Suprapubic skin (tissue), 4 donors: ENCODE results near the gene ASXL3. TPM values are rescaled to one million over a fixed set of nuclear protein-coding genes. Genes with fewer than 3 reads are reported as not detected.

Source experiments
- DNase-seq, 2 donors: peaks; one replicate each; pipeline ENCODE4 v3.0.0-alpha.2; 2019; ENCODE audit warnings: low spot score in 2 of 2
- H3K27ac ChIP-seq: fragments of 200-600 bp; sonication (generic); one replicate; pipeline ENCODE4 v1.5.1; 2019
- H3K27me3 ChIP-seq: fragments of 200-600 bp; sonication (generic); one replicate; pipeline ENCODE4 v1.5.1; 2019
- H3K36me3 ChIP-seq: fragments of 200-600 bp; sonication (generic); one replicate; pipeline ENCODE4 v1.5.1; 2019
- H3K4me1 ChIP-seq: fragments of 200-600 bp; sonication (generic); one replicate; pipeline ENCODE4 v1.5.1; 2019
- H3K4me3 ChIP-seq: fragments of 200-600 bp; sonication (generic); one replicate; pipeline ENCODE4 v1.5.1; 2019; ENCODE audit warnings: mild to moderate bottlenecking
- H3K9me3 ChIP-seq: fragments of 200-600 bp; sonication (generic); one replicate; pipeline ENCODE4 v1.5.1; 2019
- EP300 ChIP-seq: sonication (generic); formaldehyde crosslinking; IDR thresholded peaks from one replicate; pipeline ENCODE4 v1.6.1; 2017; ENCODE audit warnings: antibody characterized with exemption
- POLR2A ChIP-seq, 2 donors: fragments of 450-650 bp; IDR thresholded peaks; one replicate each; pipeline ENCODE4 v1.6.1; 2017; ENCODE audit warnings: antibody characterized with exemption in 2 of 2, mild to moderate bottlenecking in 2 of 2, moderate library complexity in 2 of 2
- POLR2AphosphoS5 ChIP-seq, 3 donors: sonication (generic); formaldehyde crosslinking; IDR thresholded peaks; one replicate each; pipeline ENCODE4 v1.6.1; 2017; ENCODE audit warnings: antibody characterized with exemption in 3 of 3
- WGBS: methylation state at CpG from one replicate; pipeline ENCODE4 v1.1.5; 2018; 5-methylcytosine and 5-hydroxymethylcytosine counted together
- total RNA-seq, 4 donors: library from RNA; depleted of rRNA; stranded (reverse); fragments of >200 nt; gene quantifications; one replicate each; pipeline ENCODE4 v1.1.0, GENCODE V29; 2016
- TF ChIP-seq, protein P1 (sequence below), 2 donors: fragments of 200-600 bp in 1 of 2; fragments of 450-650 bp in 1 of 2; sonication (generic) in 1 of 2; IDR thresholded peaks; one replicate each; pipeline ENCODE4 v1.5.1; 2016 to 2019; ENCODE audit warnings: antibody characterized with exemption in 2 of 2, mild to moderate bottlenecking in 1 of 2, moderate library complexity in 1 of 2

The ASXL3 gene
- total RNA-seq, 4 donors from 2014 or later = 0.10 to 2.0 (median 0.70) TPM

DNA sequence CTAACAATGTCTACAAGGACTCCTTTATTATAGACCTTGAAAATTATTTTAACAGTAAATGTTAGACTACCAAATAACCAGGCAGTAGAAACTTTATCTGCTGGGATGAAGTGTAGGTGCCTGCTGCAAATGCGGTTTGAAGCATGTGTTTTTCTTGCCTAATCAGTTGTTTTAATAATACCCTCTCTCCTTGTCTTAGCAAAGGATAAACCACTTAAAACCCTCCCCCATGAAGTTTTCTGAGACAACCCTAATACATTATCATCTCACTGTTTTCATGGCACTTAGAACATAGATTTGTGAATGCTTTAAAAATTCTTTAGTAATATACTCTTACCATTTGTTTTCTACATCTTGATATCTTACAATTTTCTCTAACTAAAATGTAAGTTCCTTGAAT is 98.6 kb downstream of the ASXL3 start:
- Histone ChIP-seq H3K27me3 (no peaks in the 10 kb centered on the region), H3K4me3 (no peak overlapping the region), H3K36me3 (no peaks in the 10 kb centered on the region), H3K27ac (no peak overlapping the region), H3K4me1 (no peaks in the 10 kb centered on the region), H3K9me3 (no peaks in the 10 kb centered on the region)
- no peak for TF ChIP-seq POLR2AphosphoS5 (IDR thresholded peaks at IDR 0.05)
- TF ChIP-seq, protein P1, sequence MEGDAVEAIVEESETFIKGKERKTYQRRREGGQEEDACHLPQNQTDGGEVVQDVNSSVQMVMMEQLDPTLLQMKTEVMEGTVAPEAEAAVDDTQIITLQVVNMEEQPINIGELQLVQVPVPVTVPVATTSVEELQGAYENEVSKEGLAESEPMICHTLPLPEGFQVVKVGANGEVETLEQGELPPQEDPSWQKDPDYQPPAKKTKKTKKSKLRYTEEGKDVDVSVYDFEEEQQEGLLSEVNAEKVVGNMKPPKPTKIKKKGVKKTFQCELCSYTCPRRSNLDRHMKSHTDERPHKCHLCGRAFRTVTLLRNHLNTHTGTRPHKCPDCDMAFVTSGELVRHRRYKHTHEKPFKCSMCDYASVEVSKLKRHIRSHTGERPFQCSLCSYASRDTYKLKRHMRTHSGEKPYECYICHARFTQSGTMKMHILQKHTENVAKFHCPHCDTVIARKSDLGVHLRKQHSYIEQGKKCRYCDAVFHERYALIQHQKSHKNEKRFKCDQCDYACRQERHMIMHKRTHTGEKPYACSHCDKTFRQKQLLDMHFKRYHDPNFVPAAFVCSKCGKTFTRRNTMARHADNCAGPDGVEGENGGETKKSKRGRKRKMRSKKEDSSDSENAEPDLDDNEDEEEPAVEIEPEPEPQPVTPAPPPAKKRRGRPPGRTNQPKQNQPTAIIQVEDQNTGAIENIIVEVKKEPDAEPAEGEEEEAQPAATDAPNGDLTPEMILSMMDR (IDR thresholded peaks at IDR 0.05) = no peak
- DNase-seq = no peak
- 97% methylated on average over 1 of the region's 1 CpG for WGBS

DNA sequence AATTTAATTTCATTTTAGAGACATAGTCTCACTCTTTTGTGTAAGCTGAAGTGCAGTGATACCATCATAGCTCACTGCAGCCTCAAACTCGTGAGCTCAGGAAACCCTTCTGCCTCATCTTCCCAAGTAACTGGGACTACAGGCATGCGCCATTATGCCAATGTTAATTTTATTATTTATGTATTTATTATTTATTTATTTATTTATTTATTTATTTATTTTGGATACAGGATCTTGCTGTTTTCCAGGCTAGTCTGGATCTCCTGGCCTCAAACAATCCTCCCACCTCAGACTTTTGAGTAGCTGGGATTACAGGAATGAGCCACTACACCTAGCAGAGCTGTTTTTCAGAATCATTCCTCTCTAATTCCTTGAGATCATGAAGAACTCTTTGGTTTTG is 99.9 kb downstream of the ASXL3 start:
- Histone ChIP-seq H3K4me1 (no peaks in the 10 kb centered on the region), H3K9me3 (no peaks in the 10 kb centered on the region), H3K36me3 (no peaks in the 10 kb centered on the region), H3K27ac (no peak overlapping the region), H3K4me3 (no peak overlapping the region), H3K27me3 (no peaks in the 10 kb centered on the region)
- TF ChIP-seq, protein P1 (IDR thresholded peaks at IDR 0.05) = no peak
- no peak for TF ChIP-seq POLR2A (IDR thresholded peaks at IDR 0.05)
- no peak for TF ChIP-seq POLR2AphosphoS5 (IDR thresholded peaks at IDR 0.05)
- no peak for TF ChIP-seq EP300
- WGBS = 93% methylated on average over 2 of the region's 2 CpGs
- DNase-seq = no peak

DNA sequence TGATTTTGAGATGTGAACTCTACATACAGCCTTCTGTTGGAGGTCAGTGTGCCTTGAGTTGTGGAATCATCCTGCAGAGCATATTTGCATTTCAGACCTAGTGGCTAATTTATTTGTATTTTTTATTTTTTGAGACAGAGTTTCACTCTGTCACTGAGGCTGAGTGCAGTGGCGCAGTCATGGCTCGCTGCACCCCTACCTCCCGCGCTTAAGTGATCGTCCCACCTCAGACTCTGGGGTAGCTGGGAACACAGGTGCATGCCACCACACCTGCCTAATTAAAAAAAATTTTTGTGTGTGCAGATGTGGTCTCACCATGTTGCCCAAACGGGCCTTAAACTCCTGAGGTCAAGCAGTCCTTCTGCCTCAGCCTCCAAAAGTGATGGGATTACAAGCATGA is 104.4 kb downstream of the ASXL3 start:
- Histone ChIP-seq H3K4me1 (no peaks in the 10 kb centered on the region), H3K36me3 (no peaks in the 10 kb centered on the region), H3K9me3 (no peaks in the 10 kb centered on the region), H3K27ac (no peak overlapping the region), H3K4me3 (no peak overlapping the region), H3K27me3 (no peaks in the 10 kb centered on the region)
- DNase-seq = no peak
- WGBS = 96% methylated on average over 6 of the region's 6 CpGs
- no peak for TF ChIP-seq POLR2AphosphoS5 (IDR thresholded peaks at IDR 0.05)
- TF ChIP-seq POLR2A (IDR thresholded peaks at IDR 0.05) = no peak
- TF ChIP-seq EP300 = no peak
- TF ChIP-seq, protein P1 (IDR thresholded peaks at IDR 0.05) = no peak

DNA sequence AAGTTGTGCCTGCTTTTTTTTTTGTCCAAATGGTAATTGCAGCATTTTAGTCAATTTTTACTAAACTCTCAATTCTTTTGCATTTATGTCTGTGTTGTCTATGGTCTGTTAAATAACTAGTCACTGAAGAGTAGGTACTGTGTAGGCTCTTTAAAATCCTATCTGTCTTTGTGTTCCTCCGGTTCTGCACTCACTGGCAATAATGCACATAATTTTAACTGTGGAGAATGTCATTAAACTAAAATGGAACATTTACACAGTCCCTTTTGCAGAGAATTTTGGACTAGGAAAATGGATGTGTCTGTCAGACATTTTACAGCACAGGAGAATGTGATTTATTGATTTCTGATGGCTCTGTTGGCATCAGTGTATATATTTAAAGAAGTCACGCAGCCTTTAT is 116.6 kb downstream of the ASXL3 start:
- Histone ChIP-seq H3K27me3 (no peaks in the 10 kb centered on the region), H3K36me3 (no peaks in the 10 kb centered on the region), H3K9me3 (no peaks in the 10 kb centered on the region), H3K4me1 (no peaks in the 10 kb centered on the region), H3K27ac (no peak overlapping the region), H3K4me3 (no peak overlapping the region)
- no peak for DNase-seq
- 80% methylated on average over 2 of the region's 2 CpGs for WGBS
- no peak for TF ChIP-seq EP300
- no peak for TF ChIP-seq POLR2A (IDR thresholded peaks at IDR 0.05)

DNA sequence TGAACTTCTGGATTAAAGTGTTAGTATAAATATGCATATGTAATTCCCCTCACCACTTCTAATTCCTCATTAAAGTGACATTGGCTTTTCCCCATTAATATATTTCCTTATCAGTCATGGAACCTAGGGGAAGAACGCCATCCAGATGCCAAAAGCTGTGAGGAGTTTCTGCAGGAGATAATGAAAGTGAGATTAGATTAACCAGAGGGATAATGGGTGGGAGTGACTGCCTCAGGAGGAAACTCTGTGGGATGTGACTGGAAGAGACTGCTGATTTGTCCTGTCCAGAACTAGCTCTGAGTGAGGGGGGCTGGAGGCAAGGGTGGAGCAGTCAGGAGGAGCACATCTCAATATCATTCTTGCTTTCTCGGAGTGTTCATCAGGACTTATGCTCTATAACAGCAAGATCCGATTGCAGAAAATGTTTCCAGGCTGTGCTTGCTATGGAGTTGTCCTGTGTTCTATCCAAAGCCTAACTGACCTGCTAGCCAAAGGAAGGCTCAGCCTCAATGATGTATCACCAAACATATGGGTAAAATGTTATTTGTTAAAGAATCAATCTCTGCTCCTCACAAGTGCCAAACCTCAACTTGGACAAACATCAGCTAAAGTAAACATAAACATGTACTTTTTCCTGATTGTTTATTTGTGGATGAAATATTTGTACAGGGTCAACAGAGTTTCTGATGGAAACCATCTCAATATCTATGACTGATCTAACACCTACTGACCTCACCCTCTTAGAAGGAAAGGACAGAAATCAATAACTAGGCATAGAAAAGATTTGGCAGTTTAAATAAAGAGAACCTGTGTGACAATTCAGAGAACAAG is 118.5 kb downstream of the ASXL3 start:
- Histone ChIP-seq H3K4me1 (no peaks in the 10 kb centered on the region), H3K27ac (no peak overlapping the region), H3K27me3 (no peaks in the 10 kb centered on the region), H3K4me3 (no peak overlapping the region), H3K9me3 (no peaks in the 10 kb centered on the region), H3K36me3 (no peaks in the 10 kb centered on the region)
- TF ChIP-seq POLR2A (IDR thresholded peaks at IDR 0.05) = no peak
- TF ChIP-seq EP300 = no peak
- no peak for TF ChIP-seq POLR2AphosphoS5 (IDR thresholded peaks at IDR 0.05)
- TF ChIP-seq, protein P1 (IDR thresholded peaks at IDR 0.05) = no peak
- DNase-seq = no peak
- 64% methylated on average over 3 of the region's 3 CpGs for WGBS

DNA sequence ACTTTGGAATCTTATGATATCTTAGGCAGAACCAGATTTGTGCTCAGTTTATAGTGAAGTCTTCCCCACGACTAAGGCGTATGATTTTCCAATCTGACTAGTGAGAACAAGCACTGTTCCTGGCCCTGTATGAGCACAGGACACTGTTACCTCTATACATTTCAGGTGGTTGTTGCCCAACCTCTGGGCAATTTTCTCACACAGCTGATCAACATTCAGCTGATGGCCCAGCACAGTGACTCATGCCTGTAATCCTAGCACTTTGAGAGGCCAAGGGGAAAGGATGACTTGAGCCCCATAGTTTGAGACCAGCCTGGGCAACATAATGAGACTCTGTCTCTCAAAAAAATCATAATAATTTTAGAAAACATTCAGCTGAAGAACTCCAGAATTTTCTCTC is 119.5 kb downstream of the ASXL3 start:
- WGBS = 58% methylated on average over 2 of the region's 2 CpGs
- H3K4me3 ChIP-seq = no peak overlapping the region
- no peak for TF ChIP-seq EP300
- TF ChIP-seq, protein P1 (IDR thresholded peaks at IDR 0.05) = no peak
- TF ChIP-seq POLR2AphosphoS5 (IDR thresholded peaks at IDR 0.05) = no peak
- TF ChIP-seq POLR2A (IDR thresholded peaks at IDR 0.05) = no peak
- no peaks in the 10 kb centered on the region for H3K27me3 ChIP-seq
- no peaks in the 10 kb centered on the region for H3K9me3 ChIP-seq
- H3K27ac ChIP-seq = no peak overlapping the region
- H3K36me3 ChIP-seq = no peaks in the 10 kb centered on the region
- DNase-seq = no peak
- no peaks in the 10 kb centered on the region for H3K4me1 ChIP-seq
